22Rv1 (cell line): ENCODE results near the gene PDGFD.

Experiments used
- ZFX ChIP-seq: fragments of 450-650 bp; IDR thresholded peaks from 2 replicates; pipeline ENCODE4 v1.6.1; 2017; ENCODE audit warnings: antibody characterized with exemption, borderline replicate concordance
- TF ChIP-seq, protein P1 (sequence below): fragments of 450-650 bp; IDR thresholded peaks from 2 replicates; pipeline ENCODE4 v1.5.1; 2017; ENCODE audit warnings: mild to moderate bottlenecking

GRCh38 chr11:104164028-104164520, at the start of gene PDGFD:
- TF ChIP-seq, protein P1, sequence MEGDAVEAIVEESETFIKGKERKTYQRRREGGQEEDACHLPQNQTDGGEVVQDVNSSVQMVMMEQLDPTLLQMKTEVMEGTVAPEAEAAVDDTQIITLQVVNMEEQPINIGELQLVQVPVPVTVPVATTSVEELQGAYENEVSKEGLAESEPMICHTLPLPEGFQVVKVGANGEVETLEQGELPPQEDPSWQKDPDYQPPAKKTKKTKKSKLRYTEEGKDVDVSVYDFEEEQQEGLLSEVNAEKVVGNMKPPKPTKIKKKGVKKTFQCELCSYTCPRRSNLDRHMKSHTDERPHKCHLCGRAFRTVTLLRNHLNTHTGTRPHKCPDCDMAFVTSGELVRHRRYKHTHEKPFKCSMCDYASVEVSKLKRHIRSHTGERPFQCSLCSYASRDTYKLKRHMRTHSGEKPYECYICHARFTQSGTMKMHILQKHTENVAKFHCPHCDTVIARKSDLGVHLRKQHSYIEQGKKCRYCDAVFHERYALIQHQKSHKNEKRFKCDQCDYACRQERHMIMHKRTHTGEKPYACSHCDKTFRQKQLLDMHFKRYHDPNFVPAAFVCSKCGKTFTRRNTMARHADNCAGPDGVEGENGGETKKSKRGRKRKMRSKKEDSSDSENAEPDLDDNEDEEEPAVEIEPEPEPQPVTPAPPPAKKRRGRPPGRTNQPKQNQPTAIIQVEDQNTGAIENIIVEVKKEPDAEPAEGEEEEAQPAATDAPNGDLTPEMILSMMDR, result no peak; the same call in 1 of the 2 replicates
- TF ChIP-seq ZFX, result no peak
